ENCODE data around the gene SFMBT1.

Gene SFMBT1

GRCh38 chr3:52986938-52987337 is 58.9 kb downstream of the SFMBT1 start:
- no peak for DNase-seq

GRCh38 chr3:52986049-52986448 is 59.8 kb downstream of the SFMBT1 start:
- DNase-seq, result no peak

GRCh38 chr3:52983828-52984227 is 62.0 kb downstream of the SFMBT1 start:
- no peak for DNase-seq

GRCh38 chr3:52983336-52983807 is 62.5 kb downstream of the SFMBT1 start:
- DNase-seq, result no peak

GRCh38 chr3:52982839-52983238 is 63.0 kb downstream of the SFMBT1 start:
- DNase-seq, result no peak

GRCh38 chr3:52979190-52979983 is 66.5 kb downstream of the SFMBT1 start:
- DNase-seq, result no peak

GRCh38 chr3:52978109-52978754 is 67.6 kb downstream of the SFMBT1 start:
- no peak for DNase-seq

- DNase-seq, result no peak
Measured at GRCh38 chr3:52973806-52974205, 72.1 kb downstream of the SFMBT1 start.

- no peak for DNase-seq
Measured at GRCh38 chr3:52971895-52972294, 74.0 kb downstream of the SFMBT1 start.

GRCh38 chr3:52967398-52967797 is 78.5 kb downstream of the SFMBT1 start:
- DNase-seq, result no peak

GRCh38 chr3:52962160-52962559 is 83.7 kb downstream of the SFMBT1 start:
- no peak for DNase-seq

- DNase-seq, result no peak
Measured at GRCh38 chr3:52959773-52960172, 86.1 kb downstream of the SFMBT1 start.

- no peak for DNase-seq
Measured at GRCh38 chr3:52939600-52939999, 106.3 kb downstream of the SFMBT1 start.

- DNase-seq, result peak; percentile 16
Measured at GRCh38 chr3:52934630-52935530, 111.0 kb downstream of the SFMBT1 start.

GRCh38 chr3:52931889-52932288 is 114.0 kb downstream of the SFMBT1 start:
- no peak for DNase-seq

- no peak for DNase-seq
Measured at GRCh38 chr3:52931328-52931727, 114.5 kb downstream of the SFMBT1 start.

GRCh38 chr3:52930748-52931147 is 115.1 kb downstream of the SFMBT1 start:
- no peak for DNase-seq

- DNase-seq, result no peak
Measured at GRCh38 chr3:52926554-52926953, 119.3 kb downstream of the SFMBT1 start.

- no peak for DNase-seq
Measured at GRCh38 chr3:52925405-52926313, 120.2 kb downstream of the SFMBT1 start.

GRCh38 chr3:52923963-52924362 is 121.9 kb downstream of the SFMBT1 start:
- DNase-seq, result no peak

GRCh38 chr3:52920841-52921240 is 125.0 kb downstream of the SFMBT1 start:
- no peak for DNase-seq

GRCh38 chr3:52917044-52917443 is 128.8 kb downstream of the SFMBT1 start:
- no peak for DNase-seq
